HepG2 (cell line): ENCODE data around the gene CAP2. TPM values are rescaled to one million over a fixed set of nuclear protein-coding genes. Genes with fewer than 3 reads are reported as not detected.
A peak's percentile ranks its signal among the peaks of the same experiment; 100 is the strongest.

Source experiments
- BHLHE40 ChIP-seq: IDR thresholded peaks from 2 replicates; pipeline ENCODE4 v1.6.1; 2011; ENCODE audit warnings: low read length, improper control_type of control experiment
- DMAP1 ChIP-seq: IDR thresholded peaks from 2 replicates; pipeline ENCODE4 v1.6.1; 2016
- DNMT1 ChIP-seq: sonication (generic); formaldehyde crosslinking; IDR thresholded peaks from 2 replicates; pipeline ENCODE4 v1.5.1; 2020; ENCODE audit warnings: mild to moderate bottlenecking, missing genetic modification reagents
- ONECUT2 ChIP-seq: sonication (generic); formaldehyde crosslinking; IDR thresholded peaks from 2 replicates; pipeline ENCODE4 v1.4.0; 2020; ENCODE audit warnings: missing genetic modification reagents
- PHF8 ChIP-seq: sonication (generic); formaldehyde crosslinking; IDR thresholded peaks from 2 replicates; pipeline ENCODE4 v1.5.0; 2020; ENCODE audit warnings: missing genetic modification reagents
- SP140L ChIP-seq: sonication (generic); formaldehyde crosslinking; IDR thresholded peaks from 2 replicates; pipeline ENCODE4 v1.4.0; 2020; ENCODE audit warnings: missing genetic modification reagents, borderline replicate concordance
- ZNF251 ChIP-seq: sonication (generic); formaldehyde crosslinking; IDR thresholded peaks from 2 replicates; pipeline ENCODE4 v1.9.0; 2021; ENCODE audit warnings: mild to moderate bottlenecking, missing genetic modification reagents
- ZNF44 ChIP-seq: sonication (generic); formaldehyde crosslinking; IDR thresholded peaks from 2 replicates; pipeline ENCODE4 v1.5.1; 2020; ENCODE audit warnings: mild to moderate bottlenecking, missing genetic modification reagents
- ZNF451 ChIP-seq: sonication (generic); formaldehyde crosslinking; IDR thresholded peaks from 2 replicates; pipeline ENCODE4 v1.5.0; 2020; ENCODE audit warnings: mild to moderate bottlenecking, missing genetic modification reagents
- ZNF563 ChIP-seq: sonication (generic); formaldehyde crosslinking; IDR thresholded peaks from 2 replicates; pipeline ENCODE4 v1.8.0; 2022; ENCODE audit warnings: mild to moderate bottlenecking, moderate library complexity, missing genetic modification reagents
- ZNF598 ChIP-seq: sonication (generic); formaldehyde crosslinking; IDR thresholded peaks from 2 replicates; pipeline ENCODE4 v1.5.1; 2020; ENCODE audit warnings: mild to moderate bottlenecking, missing genetic modification reagents, borderline replicate concordance
- ZNF670 ChIP-seq: sonication (generic); formaldehyde crosslinking; IDR thresholded peaks from 2 replicates; pipeline ENCODE4 v1.8.0; 2022; ENCODE audit warnings: mild to moderate bottlenecking, missing genetic modification reagents, borderline replicate concordance
- polyA plus RNA-seq, 8 experiments: library from polyadenylated mRNA; depleted of rRNA in 3 of 8; stranded (reverse) in 7 of 8; unstranded in 1 of 8; fragments of >200 nt; fragmentation: Illumina TruSeq in 4 of 8; extraction: Trizol in 4 of 8; gene quantifications; 2 replicates each; pipeline versions ENCODE4 v1.2.1 to v1.2.3, GENCODE V29; 2011 to 2016; ENCODE audit warnings: low read depth in 4 of 8, missing spikeins in 1 of 8, mixed read lengths in 1 of 8; ENCODE audit not compliant: insufficient read depth in 1 of 8
- total RNA-seq, 5 experiments: library from RNA; depleted of rRNA; stranded (reverse); fragments of >200 nt; fragmentation: Illumina TruSeq; extraction: Trizol; gene quantifications; 2 replicates each; pipeline ENCODE4 v1.2.3, GENCODE V29; 2016; ENCODE audit warnings: low read depth in 1 of 5
- TF ChIP-seq, protein P1 (sequence below): IDR thresholded peaks from 2 replicates; pipeline ENCODE4 v1.6.1; 2016; ENCODE audit warnings: missing compliant biosample characterization, missing genetic modification reagents, borderline replicate concordance
- TF ChIP-seq, protein P2 (sequence below): sonication (generic); formaldehyde crosslinking; IDR thresholded peaks from 2 replicates; pipeline ENCODE4 v1.8.1; 2022; ENCODE audit warnings: mild to moderate bottlenecking, missing genetic modification reagents
- TF ChIP-seq, protein P3 (sequence below): sonication (generic); formaldehyde crosslinking; IDR thresholded peaks from 2 replicates; pipeline ENCODE4 v1.4.0; 2020; ENCODE audit warnings: missing genetic modification reagents, borderline replicate concordance
- TF ChIP-seq, protein P4 (sequence below): sonication (generic); formaldehyde crosslinking; IDR thresholded peaks from 2 replicates; pipeline ENCODE4 v1.8.0; 2022; ENCODE audit warnings: low read depth, missing genetic modification reagents
- TF ChIP-seq, protein P5 (sequence below): sonication (generic); formaldehyde crosslinking; IDR thresholded peaks from 2 replicates; pipeline ENCODE4 v1.4.0; 2020; ENCODE audit warnings: missing genetic modification reagents
- TF ChIP-seq, protein P6 (sequence below): sonication (generic); formaldehyde crosslinking; conservative IDR thresholded peaks from 2 replicates; pipeline ENCODE4 v1.5.0; 2020; ENCODE audit warnings: missing genetic modification reagents

The CAP2 gene
- total and polyA plus RNA-seq, 2 of the 13 experiments (the other 11 are each of a cell fraction or from before 2014, with no cell fraction given) = 7.9 to 53.1 TPM

DNA sequence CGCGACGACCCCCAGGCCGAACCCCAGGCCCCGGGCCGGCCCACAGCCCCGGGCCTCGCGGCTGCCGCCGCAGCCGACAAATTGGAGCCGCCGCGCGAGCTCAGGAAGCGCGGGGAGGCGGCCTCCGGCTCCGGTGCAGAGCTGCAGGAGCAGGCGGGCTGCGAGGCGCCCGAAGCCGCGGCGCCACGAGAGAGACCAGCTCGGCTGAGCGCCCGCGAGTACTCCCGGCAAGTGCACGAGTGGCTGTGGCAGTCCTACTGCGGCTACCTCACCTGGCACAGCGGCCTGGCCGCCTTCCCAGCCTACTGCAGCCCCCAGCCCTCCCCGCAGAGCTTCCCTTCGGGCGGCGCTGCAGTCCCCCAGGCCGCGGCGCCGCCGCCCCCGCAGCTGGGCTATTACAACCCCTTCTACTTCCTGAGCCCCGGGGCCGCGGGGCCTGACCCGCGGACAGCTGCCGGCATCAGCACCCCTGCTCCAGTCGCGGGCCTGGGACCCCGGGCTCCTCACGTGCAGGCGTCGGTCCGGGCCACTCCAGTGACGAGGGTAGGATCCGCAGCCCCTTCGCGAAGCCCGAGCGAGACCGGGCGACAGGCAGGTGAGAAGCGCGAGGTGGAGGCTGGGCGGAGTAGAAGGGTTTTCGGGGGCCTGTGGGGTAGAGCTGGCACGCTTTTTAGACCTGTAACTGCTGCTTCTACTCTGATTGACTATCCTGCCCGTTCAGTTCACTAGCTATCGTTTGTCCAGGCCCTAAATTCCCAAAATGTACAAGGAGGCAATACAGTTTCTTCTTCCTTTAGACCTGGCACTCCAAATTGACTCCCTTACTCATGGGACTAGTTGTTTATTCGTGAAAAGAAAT, 207.4 kb downstream of the CAP2 start (continued):
- TF ChIP-seq ZNF251 (CRISPR knock-in tag) (no peak), PHF8 (CRISPR knock-in tag) (peak; percentile 60; the same call in 1 of the 2 replicates), ONECUT2 (CRISPR knock-in tag) (peak; percentile 31; the same call in 1 of the 2 replicates), ZNF44 (CRISPR knock-in tag) (0 out of 2 replicates have a peak, but pooled peaks have one; percentile 36), ZNF598 (CRISPR knock-in tag) (0 out of 2 replicates have a peak, but pooled peaks have one; percentile 76), DNMT1 (CRISPR knock-in tag) (0 out of 2 replicates have a peak, but pooled peaks have one; percentile 14), BHLHE40 (peak; percentile 77), ZNF451 (peak; percentile 61), DMAP1 (CRISPR knock-in tag) (peak; percentile 54; the same call in 1 of the 2 replicates), ZNF670 (CRISPR knock-in tag) (peak; percentile 74; the same call in 1 of the 2 replicates), SP140L (CRISPR knock-in tag) (0 out of 2 replicates have a peak, but pooled peaks have one; percentile 47), ZNF563 (CRISPR knock-in tag) (peak; percentile 94)
- TF ChIP-seq, protein P1, sequence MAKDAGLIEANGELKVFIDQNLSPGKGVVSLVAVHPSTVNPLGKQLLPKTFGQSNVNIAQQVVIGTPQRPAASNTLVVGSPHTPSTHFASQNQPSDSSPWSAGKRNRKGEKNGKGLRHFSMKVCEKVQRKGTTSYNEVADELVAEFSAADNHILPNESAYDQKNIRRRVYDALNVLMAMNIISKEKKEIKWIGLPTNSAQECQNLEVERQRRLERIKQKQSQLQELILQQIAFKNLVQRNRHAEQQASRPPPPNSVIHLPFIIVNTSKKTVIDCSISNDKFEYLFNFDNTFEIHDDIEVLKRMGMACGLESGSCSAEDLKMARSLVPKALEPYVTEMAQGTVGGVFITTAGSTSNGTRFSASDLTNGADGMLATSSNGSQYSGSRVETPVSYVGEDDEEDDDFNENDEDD (CRISPR knock-in tag) = peak; percentile 45; the same call in 1 of the 2 replicates
- TF ChIP-seq, protein P2, sequence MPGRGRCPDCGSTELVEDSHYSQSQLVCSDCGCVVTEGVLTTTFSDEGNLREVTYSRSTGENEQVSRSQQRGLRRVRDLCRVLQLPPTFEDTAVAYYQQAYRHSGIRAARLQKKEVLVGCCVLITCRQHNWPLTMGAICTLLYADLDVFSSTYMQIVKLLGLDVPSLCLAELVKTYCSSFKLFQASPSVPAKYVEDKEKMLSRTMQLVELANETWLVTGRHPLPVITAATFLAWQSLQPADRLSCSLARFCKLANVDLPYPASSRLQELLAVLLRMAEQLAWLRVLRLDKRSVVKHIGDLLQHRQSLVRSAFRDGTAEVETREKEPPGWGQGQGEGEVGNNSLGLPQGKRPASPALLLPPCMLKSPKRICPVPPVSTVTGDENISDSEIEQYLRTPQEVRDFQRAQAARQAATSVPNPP (CRISPR knock-in tag) = no peak
- TF ChIP-seq, protein P3, sequence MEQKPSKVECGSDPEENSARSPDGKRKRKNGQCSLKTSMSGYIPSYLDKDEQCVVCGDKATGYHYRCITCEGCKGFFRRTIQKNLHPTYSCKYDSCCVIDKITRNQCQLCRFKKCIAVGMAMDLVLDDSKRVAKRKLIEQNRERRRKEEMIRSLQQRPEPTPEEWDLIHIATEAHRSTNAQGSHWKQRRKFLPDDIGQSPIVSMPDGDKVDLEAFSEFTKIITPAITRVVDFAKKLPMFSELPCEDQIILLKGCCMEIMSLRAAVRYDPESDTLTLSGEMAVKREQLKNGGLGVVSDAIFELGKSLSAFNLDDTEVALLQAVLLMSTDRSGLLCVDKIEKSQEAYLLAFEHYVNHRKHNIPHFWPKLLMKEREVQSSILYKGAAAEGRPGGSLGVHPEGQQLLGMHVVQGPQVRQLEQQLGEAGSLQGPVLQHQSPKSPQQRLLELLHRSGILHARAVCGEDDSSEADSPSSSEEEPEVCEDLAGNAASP (CRISPR knock-in tag) = peak; percentile 26; the same call in 1 of the 2 replicates
- TF ChIP-seq, protein P4, sequence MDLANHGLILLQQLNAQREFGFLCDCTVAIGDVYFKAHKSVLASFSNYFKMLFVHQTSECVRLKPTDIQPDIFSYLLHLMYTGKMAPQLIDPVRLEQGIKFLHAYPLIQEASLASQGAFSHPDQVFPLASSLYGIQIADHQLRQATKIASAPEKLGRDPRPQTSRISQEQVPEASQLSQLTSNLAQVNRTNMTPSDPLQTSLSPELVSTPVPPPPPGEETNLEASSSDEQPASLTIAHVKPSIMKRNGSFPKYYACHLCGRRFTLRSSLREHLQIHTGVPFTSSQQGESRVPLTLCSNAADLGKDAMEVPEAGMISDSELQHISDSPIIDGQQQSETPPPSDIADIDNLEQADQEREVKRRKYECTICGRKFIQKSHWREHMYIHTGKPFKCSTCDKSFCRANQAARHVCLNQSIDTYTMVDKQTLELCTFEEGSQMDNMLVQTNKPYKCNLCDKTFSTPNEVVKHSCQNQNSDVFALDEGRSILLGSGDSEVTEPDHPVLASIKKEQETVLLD (CRISPR knock-in tag) = peak; percentile 59; the same call in 1 of the 2 replicates
- TF ChIP-seq, protein P5, sequence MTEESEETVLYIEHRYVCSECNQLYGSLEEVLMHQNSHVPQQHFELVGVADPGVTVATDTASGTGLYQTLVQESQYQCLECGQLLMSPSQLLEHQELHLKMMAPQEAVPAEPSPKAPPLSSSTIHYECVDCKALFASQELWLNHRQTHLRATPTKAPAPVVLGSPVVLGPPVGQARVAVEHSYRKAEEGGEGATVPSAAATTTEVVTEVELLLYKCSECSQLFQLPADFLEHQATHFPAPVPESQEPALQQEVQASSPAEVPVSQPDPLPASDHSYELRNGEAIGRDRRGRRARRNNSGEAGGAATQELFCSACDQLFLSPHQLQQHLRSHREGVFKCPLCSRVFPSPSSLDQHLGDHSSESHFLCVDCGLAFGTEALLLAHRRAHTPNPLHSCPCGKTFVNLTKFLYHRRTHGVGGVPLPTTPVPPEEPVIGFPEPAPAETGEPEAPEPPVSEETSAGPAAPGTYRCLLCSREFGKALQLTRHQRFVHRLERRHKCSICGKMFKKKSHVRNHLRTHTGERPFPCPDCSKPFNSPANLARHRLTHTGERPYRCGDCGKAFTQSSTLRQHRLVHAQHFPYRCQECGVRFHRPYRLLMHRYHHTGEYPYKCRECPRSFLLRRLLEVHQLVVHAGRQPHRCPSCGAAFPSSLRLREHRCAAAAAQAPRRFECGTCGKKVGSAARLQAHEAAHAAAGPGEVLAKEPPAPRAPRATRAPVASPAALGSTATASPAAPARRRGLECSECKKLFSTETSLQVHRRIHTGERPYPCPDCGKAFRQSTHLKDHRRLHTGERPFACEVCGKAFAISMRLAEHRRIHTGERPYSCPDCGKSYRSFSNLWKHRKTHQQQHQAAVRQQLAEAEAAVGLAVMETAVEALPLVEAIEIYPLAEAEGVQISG (CRISPR knock-in tag) = peak; percentile 60; the same call in 1 of the 2 replicates
- TF ChIP-seq, protein P6, sequence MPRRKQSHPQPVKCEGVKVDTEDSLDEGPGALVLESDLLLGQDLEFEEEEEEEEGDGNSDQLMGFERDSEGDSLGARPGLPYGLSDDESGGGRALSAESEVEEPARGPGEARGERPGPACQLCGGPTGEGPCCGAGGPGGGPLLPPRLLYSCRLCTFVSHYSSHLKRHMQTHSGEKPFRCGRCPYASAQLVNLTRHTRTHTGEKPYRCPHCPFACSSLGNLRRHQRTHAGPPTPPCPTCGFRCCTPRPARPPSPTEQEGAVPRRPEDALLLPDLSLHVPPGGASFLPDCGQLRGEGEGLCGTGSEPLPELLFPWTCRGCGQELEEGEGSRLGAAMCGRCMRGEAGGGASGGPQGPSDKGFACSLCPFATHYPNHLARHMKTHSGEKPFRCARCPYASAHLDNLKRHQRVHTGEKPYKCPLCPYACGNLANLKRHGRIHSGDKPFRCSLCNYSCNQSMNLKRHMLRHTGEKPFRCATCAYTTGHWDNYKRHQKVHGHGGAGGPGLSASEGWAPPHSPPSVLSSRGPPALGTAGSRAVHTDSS (CRISPR knock-in tag) = 0 out of 2 replicates have a peak, but pooled peaks have one; percentile 57
